ENCODE data around the gene INSC.

Gene INSC

DNA sequence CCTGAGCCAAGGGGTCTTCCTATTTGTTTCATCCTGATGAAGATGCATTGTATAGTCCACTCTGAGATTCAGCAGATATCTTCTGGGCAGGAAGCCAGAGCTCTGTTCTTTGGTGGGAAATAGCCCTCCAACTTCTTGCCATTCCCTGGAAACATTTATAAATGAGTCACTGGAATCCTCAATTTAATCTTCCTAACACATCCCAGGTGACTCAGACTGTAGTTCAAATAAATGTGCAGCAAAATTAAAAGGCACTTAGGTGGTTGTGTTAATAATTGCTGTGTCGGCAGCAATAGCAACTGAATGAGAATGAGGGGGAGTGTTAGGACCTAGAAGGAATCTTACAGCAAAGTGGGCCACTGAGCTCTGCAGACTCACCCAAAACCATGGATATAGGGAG, 108.6 kb downstream of the INSC start:
- H3K4me1 Mint-ChIP-seq (ENCODE audit: low read depth), result no peaks in the 10 kb centered on the region

DNA sequence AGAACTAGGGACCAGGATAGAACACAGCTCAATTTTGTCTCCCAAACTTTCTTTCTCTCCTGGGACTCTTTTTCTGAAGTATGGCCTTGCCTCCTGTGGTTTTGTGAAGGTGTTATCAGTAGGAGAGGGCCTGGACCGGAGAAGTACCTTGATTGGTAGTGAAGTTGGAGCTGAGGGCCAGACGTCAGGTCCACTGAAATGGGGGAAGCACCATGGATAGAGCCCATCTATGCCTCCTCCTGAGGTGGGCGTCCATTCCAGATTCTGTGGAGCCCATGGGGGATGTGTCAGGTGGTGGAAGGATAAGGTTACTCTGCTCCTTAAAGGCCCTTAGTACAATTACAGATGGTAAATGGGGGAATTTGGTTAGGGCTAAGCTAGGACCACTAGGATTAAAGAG, 109.7 kb downstream of the INSC start:
- H3K27me3 Mint-ChIP-seq, result peaks cover 4% of the 10 kb centered on the region
- H3K9me3 Mint-ChIP-seq, result no peaks in the 10 kb centered on the region
- H3K4me1 Mint-ChIP-seq (ENCODE audit: low read depth), result no peaks in the 10 kb centered on the region
- no peak overlapping the region for H3K4me3 Mint-ChIP-seq
- no peak overlapping the region for H3K27ac Mint-ChIP-seq
- no peaks in the 10 kb centered on the region for H3K36me3 Mint-ChIP-seq (ENCODE audit: low read depth)

More for the DNA sequence above, 108.6 kb downstream of the INSC start:
- Mint-ChIP-seq H3K27me3 (peaks cover 4% of the 10 kb centered on the region), H3K4me3 (no peak overlapping the region), H3K27ac (no peak overlapping the region), H3K9me3 (no peaks in the 10 kb centered on the region), H3K36me3 (ENCODE audit: low read depth) (no peaks in the 10 kb centered on the region)

DNA sequence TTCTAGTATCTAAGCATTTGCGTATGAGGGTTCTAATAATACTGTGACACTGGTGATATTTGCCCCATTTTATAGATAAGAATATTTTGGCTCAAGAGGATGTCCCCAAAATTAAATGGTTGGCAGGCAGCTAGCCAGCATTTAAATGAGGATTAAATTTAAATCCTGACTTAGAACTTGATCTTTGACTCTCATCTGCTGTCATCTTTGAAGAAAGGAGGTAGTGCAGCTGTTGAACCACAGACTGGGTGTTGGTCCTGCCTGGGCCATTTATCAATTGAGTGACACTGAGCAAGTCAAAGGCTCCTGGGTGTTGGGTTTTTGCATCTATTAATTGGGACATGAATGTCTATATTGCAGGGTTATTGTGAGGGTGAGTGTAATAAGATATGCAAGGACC, 112.3 kb downstream of the INSC start:
- H3K9me3 Mint-ChIP-seq, result no peaks in the 10 kb centered on the region

DNA sequence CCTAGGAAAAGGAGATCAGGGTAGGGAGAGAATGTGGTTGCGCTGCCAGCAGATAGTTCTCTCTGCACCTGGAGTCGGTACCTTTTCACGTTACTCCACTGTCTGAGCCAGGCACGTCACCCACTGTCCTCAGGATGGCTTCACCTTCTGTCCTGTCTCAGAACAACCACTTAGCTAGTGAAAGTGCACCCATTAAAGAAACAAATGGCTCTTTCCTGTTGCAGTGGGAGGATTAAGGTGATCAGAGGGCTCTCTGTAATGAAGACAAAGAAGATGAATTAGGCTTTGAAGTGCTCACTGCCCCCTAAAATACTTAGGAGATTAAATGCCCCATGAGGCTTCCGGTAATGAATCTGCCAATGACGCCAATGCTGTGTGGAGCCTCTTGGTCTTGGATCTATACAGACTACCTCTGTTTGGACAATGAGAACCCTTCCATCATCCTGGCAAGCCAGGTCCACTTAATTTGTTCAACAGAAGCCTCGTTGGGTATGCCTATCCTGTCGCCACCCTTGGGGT, 113.7 kb downstream of the INSC start:
- H3K4me3 Mint-ChIP-seq, result no peak overlapping the region
- H3K9me3 Mint-ChIP-seq, result no peaks in the 10 kb centered on the region
- no peaks in the 10 kb centered on the region for H3K4me1 Mint-ChIP-seq (ENCODE audit: low read depth)
- no peak overlapping the region for H3K27ac Mint-ChIP-seq
- H3K36me3 Mint-ChIP-seq (ENCODE audit: low read depth), result no peaks in the 10 kb centered on the region
- H3K27me3 Mint-ChIP-seq, result peaks cover 4% of the 10 kb centered on the region

More for the DNA sequence above, 112.3 kb downstream of the INSC start:
- no peak overlapping the region for H3K27ac Mint-ChIP-seq
- no peaks in the 10 kb centered on the region for H3K36me3 Mint-ChIP-seq (ENCODE audit: low read depth)
- H3K4me1 Mint-ChIP-seq (ENCODE audit: low read depth), result no peaks in the 10 kb centered on the region
- no peak overlapping the region for H3K4me3 Mint-ChIP-seq
- peaks cover 4% of the 10 kb centered on the region for H3K27me3 Mint-ChIP-seq

DNA sequence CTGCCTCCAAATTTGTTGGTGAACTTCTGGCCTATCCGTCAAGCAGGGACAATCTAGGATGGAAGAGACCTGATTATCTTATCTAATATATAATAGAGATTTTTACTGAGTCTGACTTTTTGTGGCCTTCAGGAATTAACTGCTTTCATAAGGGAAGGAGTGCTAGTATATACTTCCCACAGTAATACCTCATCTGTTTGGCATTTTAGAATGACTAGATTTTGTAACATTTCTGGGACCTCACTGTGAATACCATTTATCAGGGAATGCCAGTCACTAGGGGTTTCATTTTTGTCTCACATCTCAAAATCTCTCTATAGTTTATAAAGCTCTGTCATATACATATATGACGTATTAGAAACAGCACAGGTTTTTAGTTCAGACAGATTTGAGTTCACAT, 114.3 kb downstream of the INSC start:
- Mint-ChIP-seq H3K4me3 (no peak overlapping the region), H3K36me3 (ENCODE audit: low read depth) (no peaks in the 10 kb centered on the region), H3K9me3 (no peaks in the 10 kb centered on the region), H3K4me1 (ENCODE audit: low read depth) (no peaks in the 10 kb centered on the region), H3K27me3 (peaks cover 4% of the 10 kb centered on the region), H3K27ac (no peak overlapping the region)

DNA sequence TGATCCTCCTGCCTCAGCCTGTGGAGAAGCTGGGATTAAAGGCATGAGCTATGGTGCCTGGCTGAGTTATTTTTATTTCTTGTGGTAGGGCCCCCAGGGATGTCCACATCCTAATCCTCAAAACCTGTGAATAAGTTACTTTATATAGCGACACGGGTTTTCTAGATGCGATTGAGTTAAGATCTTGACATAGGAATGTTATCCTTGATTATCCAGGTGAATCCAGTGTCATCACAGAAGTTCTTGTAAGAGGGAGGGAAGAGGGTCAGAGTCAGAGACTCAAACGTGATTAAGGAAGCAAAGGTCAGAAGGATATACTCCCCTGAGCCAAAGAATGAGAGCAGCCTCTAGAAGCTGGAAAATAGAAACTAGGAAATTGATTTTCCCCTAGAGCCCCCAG, 117.8 kb downstream of the INSC start:
- H3K27ac Mint-ChIP-seq, result no peak overlapping the region
- no peaks in the 10 kb centered on the region for H3K36me3 Mint-ChIP-seq (ENCODE audit: low read depth)
- peaks cover 4% of the 10 kb centered on the region for H3K27me3 Mint-ChIP-seq
- no peaks in the 10 kb centered on the region for H3K4me1 Mint-ChIP-seq (ENCODE audit: low read depth)
- no peaks in the 10 kb centered on the region for H3K9me3 Mint-ChIP-seq
- no peak overlapping the region for H3K4me3 Mint-ChIP-seq

DNA sequence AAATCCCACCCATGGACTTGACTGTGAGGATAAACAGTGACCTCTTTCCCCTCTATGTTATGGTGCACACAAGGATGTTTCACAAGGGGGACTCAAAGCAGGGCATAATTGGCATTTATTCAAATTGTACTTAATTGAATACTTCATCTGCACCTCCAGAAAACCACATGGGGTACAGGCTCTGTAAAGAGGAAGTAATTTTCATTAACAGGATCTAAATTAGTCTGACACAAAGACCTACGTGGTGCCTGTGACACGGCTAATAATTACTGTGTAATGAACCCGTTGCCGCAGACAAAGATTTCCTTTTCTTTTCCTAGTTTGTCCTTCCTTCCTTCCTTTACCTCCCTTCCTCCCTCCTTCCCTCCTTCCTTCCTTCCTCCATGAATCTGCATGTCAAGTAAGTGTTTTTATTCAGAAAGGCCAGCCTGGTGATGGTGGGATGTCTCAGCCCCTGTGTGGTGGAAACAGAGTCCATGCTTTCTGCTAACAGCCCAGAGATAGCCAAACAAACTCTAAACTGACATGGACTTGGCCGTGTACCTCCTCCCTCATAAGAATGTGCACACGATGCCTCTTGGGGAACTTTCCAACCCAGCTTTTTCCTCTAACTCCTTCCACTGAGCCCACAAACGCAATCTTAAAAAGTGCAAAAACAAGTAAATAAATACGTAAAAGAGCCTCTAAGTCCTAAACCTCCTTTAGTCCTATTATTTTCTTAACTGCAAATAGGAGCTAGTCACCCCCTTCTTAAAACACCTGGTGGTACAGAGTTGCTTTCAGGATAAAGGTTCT, 118.8 kb downstream of the INSC start:
- H3K4me3 Mint-ChIP-seq, result no peak overlapping the region
- peaks cover 3% of the 10 kb centered on the region for H3K27me3 Mint-ChIP-seq
- H3K36me3 Mint-ChIP-seq (ENCODE audit: low read depth), result no peaks in the 10 kb centered on the region
- H3K4me1 Mint-ChIP-seq (ENCODE audit: low read depth), result no peaks in the 10 kb centered on the region
- H3K27ac Mint-ChIP-seq, result no peak overlapping the region
- no peaks in the 10 kb centered on the region for H3K9me3 Mint-ChIP-seq

DNA sequence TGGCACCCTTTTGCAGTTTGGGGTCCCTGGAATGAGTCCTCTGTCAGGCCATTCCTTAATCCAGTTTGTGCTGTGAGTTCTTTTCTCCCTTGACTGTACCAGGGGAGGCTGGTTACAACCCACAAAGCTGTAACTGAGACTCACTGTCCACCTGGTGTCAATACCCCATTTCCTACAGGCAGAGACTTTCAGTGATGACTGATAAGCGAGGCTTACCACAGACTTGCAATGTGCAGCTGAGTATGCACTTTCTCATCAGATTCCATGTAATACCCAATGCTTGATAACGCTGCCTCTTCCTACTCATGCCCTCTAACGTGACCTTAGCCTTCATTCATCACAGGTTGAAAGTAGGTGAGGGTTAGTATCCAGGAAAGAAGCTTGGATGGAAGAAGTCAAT, 120.1 kb downstream of the INSC start:
- no peak overlapping the region for H3K4me3 Mint-ChIP-seq
- H3K27ac Mint-ChIP-seq, result no peak overlapping the region
- peaks cover 3% of the 10 kb centered on the region for H3K27me3 Mint-ChIP-seq
- no peaks in the 10 kb centered on the region for H3K4me1 Mint-ChIP-seq (ENCODE audit: low read depth)
- H3K36me3 Mint-ChIP-seq (ENCODE audit: low read depth), result no peaks in the 10 kb centered on the region
- H3K9me3 Mint-ChIP-seq, result no peaks in the 10 kb centered on the region

DNA sequence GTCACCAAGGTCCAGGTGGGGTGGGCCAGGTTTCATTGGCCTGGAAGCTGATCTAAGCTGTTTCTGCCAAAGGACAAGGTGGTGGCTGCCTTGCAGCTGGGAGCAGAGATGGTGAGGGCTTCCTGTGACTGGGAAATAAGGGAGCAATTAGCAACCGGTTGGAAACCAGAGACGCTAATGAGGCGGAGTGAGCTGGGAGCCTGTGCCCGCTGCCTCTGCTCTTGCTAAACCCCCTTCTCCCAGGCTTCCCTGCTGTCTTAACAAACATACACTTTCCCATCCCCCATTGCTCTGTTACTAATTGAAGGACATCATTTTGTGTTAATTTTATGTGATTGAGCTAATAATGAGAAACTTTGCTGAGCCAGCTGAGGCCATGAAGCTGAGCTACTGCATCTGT, 121.8 kb downstream of the INSC start:
- Mint-ChIP-seq H3K9me3 (no peaks in the 10 kb centered on the region), H3K4me3 (no peak overlapping the region), H3K27me3 (peaks cover 3% of the 10 kb centered on the region), H3K36me3 (ENCODE audit: low read depth) (no peaks in the 10 kb centered on the region), H3K27ac (no peak overlapping the region), H3K4me1 (ENCODE audit: low read depth) (no peaks in the 10 kb centered on the region)

DNA sequence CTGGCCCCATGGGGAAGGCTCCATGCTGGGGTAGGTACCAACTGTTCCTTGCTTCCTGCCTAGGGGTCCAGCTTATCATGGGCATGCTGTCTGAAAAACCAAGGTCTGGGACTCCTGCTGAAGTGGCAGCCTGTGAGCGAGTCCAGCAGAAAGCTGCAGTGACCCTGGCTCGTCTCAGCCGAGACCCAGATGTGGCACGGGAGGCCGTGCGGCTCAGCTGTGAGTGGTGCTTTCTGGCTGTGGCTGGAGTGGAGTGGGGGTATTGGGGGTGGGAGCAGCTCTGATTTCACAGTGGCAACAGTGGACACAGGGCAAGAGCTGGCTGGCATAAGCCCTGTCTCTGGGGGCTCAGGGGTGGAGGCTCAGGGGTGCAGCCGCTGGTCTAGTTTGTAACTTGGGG, 124.1 kb downstream of the INSC start:
- Mint-ChIP-seq H3K4me3 (no peak overlapping the region), H3K27ac (no peak overlapping the region), H3K27me3 (peaks cover 3% of the 10 kb centered on the region), H3K36me3 (ENCODE audit: low read depth) (no peaks in the 10 kb centered on the region), H3K9me3 (no peaks in the 10 kb centered on the region), H3K4me1 (ENCODE audit: low read depth) (no peaks in the 10 kb centered on the region)

DNA sequence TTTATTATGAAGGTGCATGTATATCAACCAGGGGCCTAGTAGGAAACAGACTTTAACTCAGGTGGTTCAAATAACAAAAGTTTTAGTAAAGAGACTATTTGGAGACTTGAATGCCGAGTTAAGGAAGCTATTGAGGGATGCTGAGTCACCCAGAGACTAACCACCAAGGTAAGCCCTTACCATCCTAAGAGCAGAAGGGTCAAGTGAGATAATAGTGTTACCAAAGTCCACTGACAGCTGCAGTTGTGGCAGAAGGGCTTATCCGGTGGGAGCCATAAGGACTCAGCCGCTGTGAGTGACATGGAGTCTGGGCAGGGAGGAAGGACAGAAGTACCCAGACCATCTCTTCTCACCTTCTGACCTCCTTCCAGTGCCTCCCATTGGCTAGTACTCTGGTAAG, 134.0 kb downstream of the INSC start:
- no peak overlapping the region for H3K4me3 Mint-ChIP-seq
- no peak overlapping the region for H3K27ac Mint-ChIP-seq
- no peaks in the 10 kb centered on the region for H3K36me3 Mint-ChIP-seq (ENCODE audit: low read depth)
- H3K9me3 Mint-ChIP-seq, result no peaks in the 10 kb centered on the region
- H3K4me1 Mint-ChIP-seq (ENCODE audit: low read depth), result no peaks in the 10 kb centered on the region
- H3K27me3 Mint-ChIP-seq, result peaks cover 28% of the 10 kb centered on the region

DNA sequence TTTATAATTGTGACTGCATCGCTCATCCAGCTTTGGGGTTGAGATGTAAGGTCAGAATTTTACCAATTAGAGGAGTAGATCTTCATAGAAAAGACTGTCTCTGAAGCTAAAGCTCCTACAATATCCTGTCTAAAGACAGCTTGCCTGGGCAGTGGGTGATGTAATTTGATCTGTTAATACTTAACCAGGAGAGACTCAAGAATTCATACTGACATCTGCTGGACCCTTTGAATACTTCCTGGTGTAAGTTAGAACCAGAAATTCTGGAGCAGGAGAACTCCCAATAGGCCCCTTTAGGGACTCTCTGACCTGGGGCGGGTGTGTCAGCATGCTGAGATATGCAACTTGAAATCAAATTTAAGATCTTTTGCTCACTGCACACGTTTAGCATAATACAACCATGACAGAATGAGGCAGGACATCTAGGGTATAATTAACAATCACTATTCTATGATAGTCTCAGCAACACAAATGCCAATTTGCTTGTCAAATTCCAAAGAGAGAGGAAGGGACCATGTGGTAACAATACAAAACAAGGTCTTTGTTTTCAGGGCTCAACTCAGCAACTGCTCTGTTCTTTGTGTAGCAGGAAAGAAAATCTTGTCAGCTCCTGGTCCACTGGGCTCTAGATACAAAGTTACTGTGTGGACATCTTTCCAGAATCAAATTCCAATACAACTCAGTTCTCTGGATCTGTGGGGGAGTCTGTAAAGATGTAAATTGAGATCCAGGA, 143.9 kb downstream of the INSC start:
- Mint-ChIP-seq H3K27me3 (peaks cover 19% of the 10 kb centered on the region), H3K4me3 (no peak overlapping the region), H3K36me3 (ENCODE audit: low read depth) (no peaks in the 10 kb centered on the region), H3K27ac (no peak overlapping the region), H3K4me1 (ENCODE audit: low read depth) (no peaks in the 10 kb centered on the region), H3K9me3 (no peaks in the 10 kb centered on the region)

DNA sequence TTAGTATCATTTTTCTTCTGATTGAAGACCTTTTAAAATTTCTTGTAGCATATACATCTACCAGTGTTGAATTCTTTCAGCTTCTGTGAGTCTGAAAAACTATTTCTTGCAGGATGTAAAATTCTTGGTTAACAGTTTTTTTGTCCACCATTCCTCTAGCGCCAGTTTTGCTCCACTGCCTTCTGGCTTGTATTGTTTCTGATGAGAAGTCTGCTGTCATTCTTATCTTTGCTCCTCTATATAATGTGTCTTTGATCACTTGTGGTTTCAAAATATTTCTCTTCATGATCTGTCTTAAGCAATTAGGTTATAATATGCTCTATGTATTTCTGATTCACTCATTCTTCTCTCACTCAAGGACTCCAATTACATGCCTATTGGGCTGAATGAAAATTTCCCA, 152.3 kb downstream of the INSC start:
- H3K36me3 Mint-ChIP-seq (ENCODE audit: low read depth), result no peaks in the 10 kb centered on the region
- H3K4me3 Mint-ChIP-seq, result no peak overlapping the region
- H3K27me3 Mint-ChIP-seq, result peaks cover 4% of the 10 kb centered on the region
- H3K9me3 Mint-ChIP-seq, result peaks cover 24% of the 10 kb centered on the region
- H3K27ac Mint-ChIP-seq, result no peak overlapping the region
- no peaks in the 10 kb centered on the region for H3K4me1 Mint-ChIP-seq (ENCODE audit: low read depth)

DNA sequence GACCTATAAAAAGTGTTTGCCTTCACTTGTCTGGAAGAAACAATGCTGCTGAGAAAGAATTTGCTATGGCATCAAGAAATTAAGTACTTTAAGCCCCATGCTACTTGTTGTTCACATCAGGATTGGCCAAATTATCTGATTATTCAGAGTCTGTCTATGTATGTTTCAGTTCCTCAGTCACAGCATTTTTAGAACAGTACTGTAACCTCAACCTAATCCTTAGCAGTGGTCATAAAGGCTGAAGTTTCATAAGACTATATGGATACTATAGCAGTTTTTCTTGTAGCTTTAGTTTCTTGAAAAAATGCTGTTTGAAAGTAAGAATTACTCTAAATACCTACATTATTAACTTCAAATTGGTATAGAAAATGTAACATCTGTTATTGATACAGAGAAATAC, 153.9 kb downstream of the INSC start:
- no peaks in the 10 kb centered on the region for H3K4me1 Mint-ChIP-seq (ENCODE audit: low read depth)
- peaks cover 7% of the 10 kb centered on the region for H3K27me3 Mint-ChIP-seq
- no peak overlapping the region for H3K27ac Mint-ChIP-seq
- no peak overlapping the region for H3K4me3 Mint-ChIP-seq
- no peaks in the 10 kb centered on the region for H3K36me3 Mint-ChIP-seq (ENCODE audit: low read depth)
- peaks cover 24% of the 10 kb centered on the region for H3K9me3 Mint-ChIP-seq

DNA sequence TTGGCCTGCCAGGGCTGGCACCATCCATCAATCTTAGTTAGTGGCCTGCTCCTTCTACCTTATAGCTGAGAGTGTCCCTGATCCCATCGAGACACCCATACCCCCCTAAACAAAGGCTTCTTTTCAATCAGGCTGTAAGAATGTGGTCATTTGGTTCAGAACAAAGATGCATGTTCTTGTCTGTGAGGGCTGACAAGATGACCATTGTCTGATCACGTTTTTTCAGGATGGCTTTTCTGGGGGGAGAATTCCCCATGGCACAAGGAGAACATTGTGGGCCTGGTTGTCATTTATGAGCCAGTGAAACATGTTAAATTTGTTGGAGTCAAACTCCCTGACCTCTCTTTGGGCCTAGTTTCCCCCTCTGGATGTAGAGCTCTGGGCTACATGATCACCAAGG, 160.4 kb downstream of the INSC start:
- Mint-ChIP-seq H3K27ac (no peak overlapping the region), H3K4me3 (no peak overlapping the region), H3K4me1 (ENCODE audit: low read depth) (no peaks in the 10 kb centered on the region), H3K36me3 (ENCODE audit: low read depth) (no peaks in the 10 kb centered on the region), H3K9me3 (no peaks in the 10 kb centered on the region), H3K27me3 (peaks cover 23% of the 10 kb centered on the region)

Data from stimulated activated naive CD8-positive, alpha-beta T cell treated with anti-CD3 and anti-CD28 coated beads, Interleukin-15, Interleukin-2, amounts not matched to agents 100 ng/mL and 50 ng/mL, for 24 hours (primary cell).